HG02943 (cell line): ENCODE measurements around the gene TFCP2L1.

ENCODE experiments used
- ATAC-seq: cut with Tn5 transposase; IDR thresholded peaks from one replicate; pipeline ENCODE4 v1.9.1; 2021; ENCODE audit warnings: mild to moderate bottlenecking, low read depth, moderate library complexity; ENCODE audit not compliant: unreplicated experiment

TFCP2L1 gene

GRCh38 chr2:121245120-121245820 lies 39.7 kb downstream of the TFCP2L1 start:
- no peak for ATAC-seq

- ATAC-seq: no peak
Observed at GRCh38 chr2:121244616-121245015, 40.4 kb downstream of the TFCP2L1 start.

- no peak for ATAC-seq
Observed at GRCh38 chr2:121243821-121244460, 41.1 kb downstream of the TFCP2L1 start.

DNA sequence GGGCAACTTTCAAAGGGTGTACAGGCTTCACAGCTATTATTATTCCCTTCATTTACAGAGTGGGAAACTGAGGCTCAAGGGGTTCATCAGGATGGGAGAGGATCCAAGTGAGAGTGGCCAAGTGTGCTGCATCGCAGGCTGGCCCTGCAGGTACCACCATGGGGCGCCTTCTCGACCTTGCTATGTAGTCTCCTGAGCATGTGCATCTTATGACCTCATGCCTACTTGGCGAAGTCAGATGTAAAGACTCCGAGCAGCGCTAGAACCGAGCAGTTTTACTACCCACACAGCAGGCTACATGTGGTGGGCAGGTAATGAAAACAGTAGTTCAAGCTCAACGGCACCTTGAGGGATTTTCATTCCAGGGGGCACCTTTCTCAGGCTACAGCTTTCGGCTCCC lies 42.0 kb downstream of the TFCP2L1 start:
- no peak for ATAC-seq

DNA sequence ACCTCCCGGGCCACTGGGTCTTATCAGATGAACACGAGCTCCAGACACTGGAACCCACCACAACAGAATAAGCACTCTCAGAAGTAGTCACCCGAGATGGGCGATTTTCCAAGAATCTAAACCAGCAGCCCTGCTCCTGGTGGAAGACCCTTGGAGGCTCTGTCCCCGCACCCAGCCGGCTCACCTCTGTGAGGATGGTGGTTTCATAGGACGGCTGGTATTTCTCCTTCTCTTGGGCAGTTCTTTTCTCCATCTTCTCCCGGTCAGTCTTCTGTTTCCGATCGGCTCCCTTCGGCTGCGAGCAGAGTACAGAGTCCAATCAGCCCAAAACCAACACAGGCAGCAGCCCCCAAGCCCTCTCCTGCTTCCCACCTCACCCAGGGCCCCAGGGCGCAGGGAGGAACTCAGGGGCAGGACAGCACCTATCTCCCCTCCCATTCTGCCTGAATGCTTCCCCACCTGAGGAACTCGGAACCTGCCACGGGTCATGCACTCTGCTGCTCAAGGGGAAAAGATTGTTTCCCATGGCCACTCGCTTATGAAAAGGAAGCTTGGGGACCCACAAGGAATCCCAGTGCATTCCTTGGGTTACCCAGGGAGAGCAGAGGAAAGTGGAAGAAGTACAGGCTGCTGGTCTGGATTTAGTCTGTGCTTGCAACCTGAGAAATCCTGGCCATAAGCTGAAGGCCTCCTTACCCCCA lies 42.7 kb downstream of the TFCP2L1 start:
- no peak for ATAC-seq

- ATAC-seq: no peak
Observed at GRCh38 chr2:121241466-121241865, 43.5 kb downstream of the TFCP2L1 start.

GRCh38 chr2:121240436-121240835 lies 44.6 kb downstream of the TFCP2L1 start:
- no peak for ATAC-seq

DNA sequence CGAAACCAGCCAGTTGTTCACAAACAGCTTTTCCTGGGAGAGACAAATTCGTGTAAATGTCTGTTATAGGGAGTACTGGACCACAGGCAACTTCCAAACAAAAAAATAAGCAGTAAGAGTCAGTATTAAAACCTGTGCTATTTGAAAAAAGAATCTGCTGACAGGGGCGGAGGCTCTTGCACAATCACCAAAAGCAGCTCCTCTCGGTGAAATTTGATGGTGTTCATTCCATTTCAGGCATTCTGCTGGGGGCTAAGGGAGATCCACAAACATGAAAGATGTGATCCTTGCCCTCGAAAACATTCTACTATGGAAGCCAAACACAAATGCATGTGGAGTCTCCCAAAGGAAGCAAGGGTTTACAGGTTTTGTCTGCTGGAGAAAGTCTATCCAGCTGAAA lies 45.0 kb downstream of the TFCP2L1 start:
- no peak for ATAC-seq

- ATAC-seq: no peak
Observed at GRCh38 chr2:121239471-121239870, 45.5 kb downstream of the TFCP2L1 start.

DNA sequence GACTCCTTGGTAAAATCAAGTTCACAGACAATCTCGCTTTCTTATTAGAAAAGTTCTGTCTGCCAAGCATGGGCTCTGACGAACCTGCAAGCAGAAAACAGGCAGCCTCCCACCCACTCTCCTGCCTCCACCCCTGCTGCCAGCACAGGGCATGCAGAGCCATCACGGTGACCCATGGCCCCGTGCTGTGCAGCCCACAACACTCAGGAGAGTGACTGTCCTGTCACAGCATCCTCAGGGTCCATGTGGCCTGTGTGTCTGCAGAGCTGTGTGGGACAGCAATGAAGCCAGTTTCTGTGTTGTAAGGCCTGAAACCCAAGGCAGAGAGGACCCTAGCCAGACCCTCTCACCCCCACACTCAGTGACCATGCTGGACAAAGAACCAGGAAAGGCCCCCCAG lies 46.2 kb downstream of the TFCP2L1 start:
- no peak for ATAC-seq

DNA sequence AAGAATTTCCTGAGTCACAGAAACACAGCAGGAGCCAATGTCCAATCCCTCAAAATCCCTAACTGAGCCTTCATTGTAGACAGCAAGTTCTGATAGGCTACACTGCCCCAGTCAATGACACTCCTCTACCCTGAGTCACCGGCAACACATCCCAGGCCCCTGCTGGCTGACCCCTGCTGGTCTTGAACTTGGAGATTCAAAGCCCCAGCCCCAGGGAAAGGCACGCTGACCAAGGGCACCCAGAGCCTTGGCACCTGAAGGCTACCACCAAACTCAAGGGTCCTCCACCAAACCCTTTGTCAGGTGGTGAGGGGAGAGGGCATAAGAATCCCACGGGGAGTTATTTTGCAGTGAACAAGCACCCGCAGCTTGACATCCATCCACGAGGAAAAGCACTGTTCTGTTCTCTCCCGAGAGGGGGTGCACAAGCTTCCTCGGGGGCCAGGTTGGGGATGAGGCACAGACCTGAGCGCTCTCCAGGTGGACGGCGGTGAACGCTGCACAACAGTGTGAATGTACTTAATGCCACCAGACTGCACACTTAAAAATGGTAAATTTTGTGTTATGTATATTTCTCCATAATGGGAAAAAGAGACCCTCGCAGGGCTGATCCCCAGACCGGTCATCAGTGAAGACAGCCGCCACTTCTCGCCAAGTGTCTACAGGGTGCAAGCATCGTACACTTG lies 46.9 kb downstream of the TFCP2L1 start:
- ATAC-seq: no peak

DNA sequence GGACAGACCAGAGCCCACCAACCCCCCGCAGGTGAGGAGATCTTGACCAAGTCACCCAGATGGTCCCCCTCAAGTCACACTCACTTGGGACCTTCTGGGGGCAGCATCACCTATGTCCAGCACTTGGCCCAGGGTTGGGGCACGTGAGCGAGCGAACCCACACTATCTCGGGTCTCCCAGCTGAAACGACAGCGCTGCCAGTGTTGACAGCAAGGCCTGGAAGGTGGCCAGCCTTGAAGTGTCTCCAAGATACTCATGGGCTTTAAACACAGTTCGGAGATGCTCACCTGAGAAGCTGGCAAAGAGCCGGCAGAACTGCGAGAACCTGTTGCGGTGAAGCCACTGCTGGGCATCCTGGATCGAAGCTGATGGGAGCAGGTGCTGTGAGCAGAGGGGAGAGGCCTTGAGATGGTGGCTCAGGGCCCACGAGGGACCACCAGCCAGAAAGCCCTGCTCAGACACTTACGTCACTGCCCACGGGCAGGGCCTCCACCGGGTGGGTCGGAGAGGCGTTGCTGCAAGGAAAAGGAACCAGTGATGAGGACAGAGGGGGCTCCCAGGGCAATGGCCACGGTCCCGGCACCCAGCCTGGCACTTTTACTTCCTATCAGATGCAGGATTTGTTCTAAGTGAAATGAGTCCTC lies 47.5 kb downstream of the TFCP2L1 start:
- no peak for ATAC-seq

DNA sequence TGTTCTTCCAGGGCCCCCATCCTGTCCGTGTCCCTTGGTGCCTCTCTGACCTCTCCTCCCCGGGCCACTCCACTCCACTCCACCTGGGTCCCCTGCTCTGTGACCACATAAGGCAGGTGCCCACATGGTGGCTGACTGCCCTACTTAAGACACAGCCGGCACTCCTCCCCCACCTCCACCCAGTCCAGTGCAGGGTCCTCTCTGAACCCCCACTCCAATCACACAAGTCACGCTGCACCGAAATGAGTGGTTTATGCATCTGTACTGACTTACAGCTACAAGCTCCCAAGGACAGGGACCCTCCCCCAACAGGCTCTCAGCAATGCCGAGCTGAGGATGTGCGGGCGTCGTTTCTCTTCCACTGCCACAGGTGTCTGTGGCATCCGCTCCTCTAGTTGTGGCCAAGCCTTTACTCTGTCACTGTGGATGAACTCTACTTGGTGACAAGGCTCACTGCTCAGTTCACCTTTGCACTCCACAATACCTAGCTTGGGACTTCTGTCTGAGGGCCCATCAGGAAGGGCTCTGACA lies 48.3 kb downstream of the TFCP2L1 start:
- ATAC-seq: no peak

- ATAC-seq: no peak
Observed at GRCh38 chr2:121236101-121236640, 48.8 kb downstream of the TFCP2L1 start.

DNA sequence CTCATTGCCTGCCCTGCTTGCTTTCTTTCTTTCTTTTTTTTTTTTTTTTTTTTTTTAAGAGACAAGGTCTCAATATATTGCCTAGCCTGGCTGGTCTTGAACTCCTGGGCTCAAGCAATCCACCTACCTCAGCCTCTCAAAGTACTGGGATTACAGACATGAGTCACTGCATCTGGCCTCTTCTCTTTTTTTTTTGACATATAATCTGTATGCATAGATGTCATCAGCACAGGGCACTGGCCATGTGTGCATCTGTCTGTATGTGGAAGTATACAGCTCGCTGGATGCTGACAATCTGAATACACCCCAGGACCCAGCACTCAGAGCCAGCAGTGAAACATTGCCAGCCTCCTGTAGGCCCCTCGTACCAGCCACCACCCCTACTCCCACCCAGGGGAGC lies 49.5 kb downstream of the TFCP2L1 start:
- no peak for ATAC-seq

DNA sequence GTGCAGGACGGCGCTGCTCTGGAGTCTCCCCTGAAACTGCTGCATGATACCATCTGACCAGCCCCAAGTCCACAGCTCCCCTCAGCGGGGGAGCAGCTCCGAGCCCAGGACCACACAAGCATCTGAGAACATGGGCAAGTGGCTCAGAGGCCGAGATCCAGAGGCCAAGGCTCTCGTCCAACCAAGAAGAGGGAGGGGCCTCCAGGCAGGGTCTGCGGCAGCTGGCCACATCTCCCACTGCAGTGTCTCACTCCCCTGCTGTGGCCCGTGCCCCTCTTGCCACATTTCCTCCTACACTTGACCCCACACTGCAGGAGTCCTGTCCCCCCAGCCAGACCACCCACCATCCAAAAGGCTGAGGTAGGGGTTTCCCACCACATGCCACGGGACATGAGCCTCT lies 50.2 kb downstream of the TFCP2L1 start:
- ATAC-seq: no peak

- no peak for ATAC-seq
Observed at GRCh38 chr2:121234144-121234543, 50.9 kb downstream of the TFCP2L1 start.

DNA sequence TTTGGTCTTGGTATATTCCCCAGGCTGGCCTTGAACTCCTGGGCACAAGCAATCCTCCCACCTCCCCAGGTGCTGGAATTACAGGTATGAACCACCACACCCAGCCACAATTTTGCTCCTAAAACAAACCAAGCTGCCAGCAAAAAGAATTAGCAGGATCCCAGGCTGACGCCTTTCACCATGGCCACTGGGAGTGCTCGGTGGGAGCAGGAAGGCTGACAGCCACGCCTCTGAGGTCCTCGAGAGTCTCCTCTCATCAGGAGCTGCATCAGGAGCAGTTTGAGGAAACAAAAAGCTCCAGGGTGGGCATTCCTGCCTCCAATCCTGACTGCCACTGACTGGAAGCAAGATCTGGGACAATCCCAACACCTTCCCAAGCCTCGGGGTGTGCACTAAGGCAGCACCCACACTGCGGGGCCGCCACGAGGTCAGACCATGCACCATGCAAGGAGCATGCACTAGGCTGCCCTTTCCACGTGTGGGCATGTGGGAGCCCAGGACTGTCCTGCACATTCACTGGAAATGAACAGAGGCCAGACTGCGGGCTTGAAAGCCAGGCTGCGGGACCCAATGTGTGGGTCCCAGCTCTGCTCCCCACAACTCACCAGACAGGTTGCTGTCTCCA lies 51.4 kb downstream of the TFCP2L1 start:
- no peak for ATAC-seq

DNA sequence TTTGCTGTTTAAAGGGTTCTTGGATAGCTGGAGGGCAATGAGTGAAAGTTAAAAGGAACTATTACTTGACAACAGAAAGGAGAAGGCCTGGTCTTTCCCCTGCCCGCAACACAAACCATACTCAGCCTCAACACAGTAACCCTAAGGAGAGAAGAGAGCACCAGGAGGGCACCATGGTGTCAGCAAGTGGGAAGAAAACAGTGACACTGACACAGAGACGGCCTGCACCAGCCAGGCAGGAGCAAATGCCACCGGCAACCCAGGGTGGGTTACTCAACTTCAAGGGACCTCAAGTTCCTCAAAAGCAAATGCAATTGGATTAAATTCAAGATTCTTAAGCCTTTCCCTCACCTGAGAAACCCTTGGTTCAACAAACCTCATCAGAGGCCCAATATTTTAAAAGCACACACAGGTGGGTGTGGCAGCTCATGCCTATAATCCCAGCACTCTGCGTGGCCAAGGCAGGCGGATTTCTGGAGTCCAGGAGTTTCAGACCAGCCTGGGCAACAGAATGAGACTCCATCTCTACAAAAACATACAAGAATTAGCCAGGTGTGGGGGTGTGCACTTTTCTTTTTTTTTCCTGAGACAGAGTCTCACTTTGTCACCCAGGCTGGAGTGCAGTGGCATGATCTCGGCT lies 52.3 kb downstream of the TFCP2L1 start:
- ATAC-seq: no peak
